Mesenteric fat pad (tissue), 1 donor: ENCODE measurements around the gene GC. TPM values are rescaled to one million over a fixed set of nuclear protein-coding genes. Genes with fewer than 3 reads are reported as not detected.
"Not testable (repeated sequence)": the region's sequence is repeated elsewhere in the genome, so short reads cannot be mapped to it uniquely, and the experiment has no call there.

Experiments
- DNase-seq: peaks from one replicate; pipeline ENCODE4 v3.0.0-alpha.2; 2020; ENCODE audit warnings: low spot score
- total RNA-seq: library from RNA; stranded (reverse); fragmentation: NEBNext Ultra II Directional; extraction: Animal tissue kit (Norgen Biotek cat#: 25700); gene quantifications from one replicate; pipeline ENCODE4 v1.2.1, GENCODE V29; 2021
- donor health status: DM: yes; HTN: yes; CAD: no.

The GC gene
- total RNA-seq, 1 donor from 2014 or later = not detected

DNA sequence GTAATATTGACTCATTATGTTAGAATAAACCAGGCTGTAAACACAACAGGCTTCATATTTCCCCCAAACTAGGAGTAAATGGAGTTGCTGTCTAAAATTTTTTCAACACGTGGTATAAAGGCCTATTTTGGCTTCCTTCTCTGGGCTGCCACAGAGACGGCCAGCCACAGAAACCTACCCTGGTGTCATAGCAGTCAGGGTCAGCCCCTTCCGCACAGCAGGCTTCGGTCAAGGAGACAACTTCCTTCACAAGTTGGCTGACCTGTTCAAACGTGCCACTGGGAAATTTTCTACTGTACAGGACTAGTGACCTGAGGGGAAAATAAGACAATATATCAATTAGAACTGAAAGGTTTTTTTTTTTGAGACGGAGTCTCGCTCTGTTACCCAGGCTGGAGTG lies 15.8 kb downstream of the GC start:
- DNase-seq = no peak

GRCh38 chr4:71765821-71766383 lies 18.0 kb downstream of the GC start:
- DNase-seq = no peak

DNA sequence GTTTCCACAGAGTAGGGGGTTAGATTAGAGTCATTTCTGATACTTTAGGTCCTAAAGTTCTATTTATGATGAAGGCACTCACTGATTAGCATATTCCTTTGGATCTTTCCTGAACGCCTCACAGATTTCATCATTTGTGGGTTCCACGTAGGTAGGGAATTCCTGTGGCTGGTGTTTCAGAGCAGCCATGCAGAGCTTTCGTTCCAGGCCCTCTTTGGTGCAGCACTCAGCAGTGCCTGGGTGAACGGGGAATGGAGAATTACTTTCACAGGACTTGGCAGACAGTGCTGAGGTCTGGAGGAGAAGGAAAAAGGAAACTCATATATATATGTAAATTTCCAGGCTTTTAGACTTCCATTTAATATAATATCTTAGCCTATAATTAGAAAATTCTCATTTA lies 18.5 kb downstream of the GC start:
- no peak for DNase-seq

DNA sequence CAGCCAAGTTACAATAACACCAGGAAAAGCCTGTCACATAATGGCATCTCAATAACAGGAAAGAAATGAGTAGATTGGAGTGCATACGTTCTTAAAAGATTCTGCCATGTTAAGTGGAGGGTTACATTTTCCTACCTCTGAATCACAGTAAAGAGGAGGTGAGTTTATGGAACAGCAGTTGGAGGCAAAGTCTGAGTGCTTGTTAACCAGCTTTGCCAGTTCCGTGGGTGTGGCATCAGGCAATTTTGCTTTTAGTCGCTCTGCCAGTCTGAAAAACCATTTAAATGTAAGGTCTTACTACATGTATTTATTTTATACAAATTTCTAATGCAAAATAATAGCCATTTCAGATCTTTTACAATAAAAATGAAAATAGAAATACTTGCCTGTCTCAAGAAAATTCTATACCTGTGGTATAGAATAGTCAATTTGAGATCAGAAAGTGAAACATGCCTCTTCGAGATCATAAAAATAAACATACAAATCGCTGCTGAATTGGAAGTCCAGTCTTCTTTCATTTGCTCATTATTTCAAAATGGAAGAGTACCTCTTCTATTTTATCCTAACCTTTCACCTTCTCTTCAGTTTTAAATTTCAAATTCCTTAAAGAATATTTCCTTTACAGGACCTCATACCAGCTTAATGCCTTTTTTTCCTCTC lies 31.4 kb downstream of the GC start:
- DNase-seq = no peak

DNA sequence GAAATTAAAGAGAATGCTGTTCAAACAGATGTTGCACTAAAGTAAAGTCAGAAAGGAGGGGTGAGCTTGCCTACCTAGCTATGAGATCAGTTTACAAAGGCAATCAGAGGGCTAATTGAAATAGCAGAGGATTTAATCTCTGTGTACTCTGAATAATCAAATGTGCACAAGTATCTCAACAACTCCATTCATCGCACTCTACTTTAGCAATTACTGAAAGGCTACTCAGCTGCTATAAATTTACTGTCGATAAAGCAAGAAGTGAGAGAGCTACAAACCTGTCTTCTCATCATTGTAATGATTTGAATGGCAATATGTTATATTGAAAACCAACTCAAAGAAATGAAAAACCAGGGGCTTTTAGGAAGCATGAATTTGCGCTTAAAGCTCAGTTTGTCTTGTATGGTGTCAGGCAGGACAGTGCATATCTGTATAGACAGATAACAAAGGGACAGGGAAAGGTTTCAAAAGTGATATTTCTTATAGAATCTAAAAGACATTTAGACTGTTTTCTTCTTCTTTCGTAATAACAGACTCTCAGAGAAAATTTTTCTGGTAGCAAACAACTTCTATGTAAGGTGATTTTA lies 34.8 kb downstream of the GC start:
- DNase-seq = no peak

- no peak for DNase-seq
Observed at GRCh38 chr4:71746379-71746778, 37.5 kb downstream of the GC start.

DNA sequence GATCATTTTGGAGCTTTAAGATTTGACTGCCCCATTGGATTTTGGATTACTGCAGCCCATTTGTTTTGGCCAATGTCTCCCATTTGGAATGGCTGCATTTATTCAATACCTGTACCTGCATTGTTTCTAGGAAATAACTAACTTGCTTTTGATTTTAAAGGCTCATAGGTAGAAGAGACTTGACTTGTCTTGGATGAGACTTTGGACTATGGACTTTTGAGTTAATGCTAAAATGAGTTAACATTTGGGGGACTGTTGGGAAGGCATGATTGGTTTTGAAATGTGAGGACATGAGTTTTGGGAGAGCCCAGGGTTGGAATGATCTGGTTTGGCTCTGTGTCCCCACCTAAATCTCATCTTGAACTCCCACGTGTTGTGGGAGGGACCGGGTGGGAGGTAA lies 45.1 kb downstream of the GC start:
- DNase-seq = not testable (repeated sequence)

DNA sequence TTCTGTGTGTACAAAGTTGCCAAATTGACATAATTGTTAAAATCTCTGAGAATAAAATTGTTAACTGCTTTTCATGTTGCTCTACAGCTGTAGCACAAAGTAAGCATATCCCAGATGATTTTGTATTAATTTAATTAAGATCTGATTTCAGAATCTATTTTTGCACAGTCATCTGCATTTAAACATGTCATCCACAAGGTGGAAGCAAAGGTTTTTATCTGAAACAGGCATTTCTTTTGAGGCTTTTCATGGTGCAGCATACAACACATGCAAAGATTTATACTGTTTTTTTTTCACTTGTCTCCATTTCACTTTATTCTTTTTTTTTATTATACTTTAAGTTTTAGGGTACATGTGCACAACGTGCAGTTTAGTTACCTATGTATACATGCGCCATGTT lies 51.2 kb downstream of the GC start:
- DNase-seq = no peak

- no peak for DNase-seq
Observed at GRCh38 chr4:71732066-71732465, 51.8 kb downstream of the GC start.

DNA sequence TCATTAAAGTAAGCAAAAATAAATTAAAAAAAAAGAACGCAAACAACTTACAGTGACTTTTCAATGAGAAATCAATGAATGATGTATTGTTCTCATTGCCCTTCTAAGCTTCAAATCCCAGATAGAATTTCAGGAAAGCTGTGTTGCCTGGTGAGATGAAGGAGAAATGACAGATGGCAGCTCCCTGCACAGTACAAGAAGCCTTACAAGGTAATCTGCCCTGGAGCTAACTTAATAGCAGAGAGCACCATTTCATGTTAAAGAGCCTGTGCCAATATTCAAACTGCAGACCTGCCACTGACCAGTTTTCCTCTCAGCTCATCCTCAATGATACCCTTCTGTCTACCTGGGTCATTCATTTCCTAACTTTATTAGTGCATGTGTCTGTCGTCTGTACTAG lies 54.0 kb downstream of the GC start:
- no peak for DNase-seq

DNA sequence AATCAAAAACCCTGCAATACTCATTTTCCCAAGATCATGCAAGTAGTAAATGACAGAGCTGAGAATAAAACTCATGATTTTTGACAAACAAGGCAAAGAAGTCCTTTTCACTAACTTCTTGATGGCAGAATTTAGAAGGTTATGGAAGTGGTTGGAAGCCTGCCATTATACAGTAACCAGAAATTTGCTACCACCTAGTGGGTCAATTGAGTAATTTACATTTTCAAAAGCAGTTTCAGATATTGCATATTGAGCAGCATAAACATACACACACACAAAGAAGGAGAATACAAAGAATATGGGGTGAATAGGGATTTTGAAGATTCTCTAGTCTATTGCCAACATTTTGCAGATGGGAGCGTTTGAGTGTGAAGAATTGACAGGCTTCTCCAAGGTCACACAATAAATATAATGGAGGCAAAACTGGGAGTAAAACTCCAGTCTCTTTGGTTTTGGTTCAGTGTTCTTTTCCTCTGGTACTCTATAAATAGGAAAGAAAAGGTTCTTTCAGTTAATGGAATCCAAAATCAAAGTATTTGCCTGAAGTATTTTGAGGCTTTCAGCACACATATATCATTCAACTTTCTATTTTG lies 70.2 kb downstream of the GC start:
- DNase-seq = no peak

- no peak for DNase-seq
Observed at GRCh38 chr4:71711985-71712348, 71.9 kb downstream of the GC start.

DNA sequence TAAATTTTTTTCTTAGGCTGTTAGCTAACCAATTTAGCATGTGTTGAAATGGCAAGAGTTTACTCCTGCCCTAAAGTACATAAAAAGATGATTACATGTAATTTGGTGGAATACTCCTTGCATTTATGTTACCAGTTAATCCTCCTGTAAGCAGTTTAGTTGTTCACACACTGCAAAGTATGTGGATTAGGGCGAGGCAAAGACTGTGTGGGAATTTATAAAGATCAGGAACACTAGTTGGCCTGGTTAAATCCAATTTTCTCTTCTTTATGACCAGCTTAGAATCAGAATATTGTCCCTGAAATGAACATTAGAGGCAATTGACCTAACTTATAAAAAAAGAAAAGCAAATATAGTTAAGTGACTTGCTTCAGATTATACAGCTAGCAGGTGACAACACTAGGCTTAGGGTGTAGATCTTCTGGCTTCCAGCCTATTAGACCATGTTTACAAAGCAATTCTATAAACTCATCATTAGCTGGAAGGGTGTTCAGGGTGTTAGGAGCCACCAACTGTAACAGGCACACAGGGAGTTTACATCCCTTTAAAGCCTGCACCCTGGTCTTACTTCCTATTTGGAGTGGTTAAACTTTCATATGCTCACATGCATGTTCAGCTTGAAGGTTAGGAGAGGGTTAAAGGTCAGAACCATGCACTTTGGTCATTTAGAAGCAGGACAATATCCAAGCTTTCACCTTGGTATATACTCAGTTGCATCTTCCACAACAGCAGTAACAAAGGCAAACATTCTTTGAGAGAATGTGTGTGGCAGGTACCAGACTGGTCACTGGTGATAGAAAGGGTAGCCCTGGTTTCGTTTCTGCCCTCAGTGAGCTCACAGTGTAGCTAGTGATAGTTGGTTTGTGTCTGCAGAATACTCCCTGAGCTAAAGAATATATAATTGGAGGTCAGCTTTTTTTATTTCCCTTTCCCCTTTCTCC lies 72.6 kb downstream of the GC start:
- no peak for DNase-seq

GRCh38 chr4:71709961-71710360 lies 73.9 kb downstream of the GC start:
- no peak for DNase-seq

DNA sequence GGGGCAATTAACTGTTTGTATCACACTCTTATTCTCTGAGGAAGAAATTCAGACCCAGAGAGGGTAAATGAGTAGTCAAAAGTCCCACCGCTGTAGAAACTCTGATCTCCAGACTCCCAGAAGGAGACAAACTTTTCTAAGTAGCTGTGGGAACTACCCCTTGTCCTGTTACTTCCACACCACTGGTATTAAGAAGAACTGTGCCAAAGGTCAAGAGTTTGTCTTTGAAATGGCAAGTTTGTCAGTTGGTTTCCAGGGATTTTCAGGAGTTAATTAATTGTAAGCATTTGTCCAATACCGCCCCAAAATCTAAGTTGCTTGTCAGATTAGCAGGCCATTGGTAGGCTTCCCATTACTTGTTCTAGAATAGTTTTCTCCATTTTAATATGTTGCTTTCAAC lies 85.7 kb downstream of the GC start:
- DNase-seq = no peak

DNA sequence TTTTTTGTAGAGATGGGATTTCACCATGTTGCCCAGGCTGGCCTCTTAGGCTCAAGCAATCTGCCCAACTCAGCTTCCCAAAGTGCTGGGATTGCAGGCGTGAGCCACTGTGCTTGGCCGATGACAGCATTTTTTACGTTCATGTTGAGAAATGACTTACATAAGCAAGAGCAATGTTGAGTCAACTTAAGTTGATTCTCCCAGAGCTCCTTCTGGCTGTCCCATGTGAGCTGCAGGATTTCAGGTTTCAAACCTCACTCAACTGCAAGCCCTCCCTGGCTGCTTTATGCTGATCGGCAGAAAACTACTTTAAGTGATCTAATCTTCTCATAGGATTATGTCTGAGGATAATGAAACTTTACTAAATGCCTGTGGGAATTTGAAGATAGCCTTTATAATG lies 86.8 kb downstream of the GC start:
- no peak for DNase-seq

DNA sequence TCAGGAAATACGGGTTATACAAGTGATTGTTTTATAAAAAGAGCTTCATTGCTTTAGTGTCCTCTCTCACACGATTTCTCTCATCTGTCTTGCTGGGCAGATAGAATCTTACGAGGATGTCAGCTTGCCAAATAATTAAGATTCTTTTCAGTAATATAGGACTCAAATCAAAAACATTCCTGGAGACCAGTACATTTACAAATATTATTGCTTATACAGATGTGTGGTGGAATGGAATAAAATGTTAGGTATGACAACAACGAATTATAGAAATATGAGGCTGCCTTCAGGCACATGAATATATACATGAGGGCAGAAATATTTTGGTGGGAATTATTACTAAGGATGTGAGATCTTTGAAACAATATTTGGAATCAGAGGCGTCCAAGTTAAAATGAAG lies 88.9 kb downstream of the GC start:
- DNase-seq = no peak

- DNase-seq = no peak
Observed at GRCh38 chr4:71692963-71693362, 90.9 kb downstream of the GC start.

- no peak for DNase-seq
Observed at GRCh38 chr4:71692198-71692597, 91.7 kb downstream of the GC start.
